NCI-H1694 (cell line): Measurements from ENCODE around the gene MMRN2.

Experiments
- DNase-seq: peaks from one replicate; lab custom pipeline; 2025; lab: John Stamatoyannopoulos, UW

MMRN2 gene

GRCh38 chr10:86969421-86970041 is 12.1 kb upstream of the MMRN2 start:
- no peak for DNase-seq

GRCh38 chr10:86968994-86969355 is 11.6 kb upstream of the MMRN2 start:
- DNase-seq: no peak

- peak; percentile 61 for DNase-seq
Observed at GRCh38 chr10:86968271-86968993, 11.0 kb upstream of the MMRN2 start, which contains the start of gene ADIRF. Gene ADIRF (plus strand): TSS chr10:86968482. CDS start chr10:86968545, 63 bp downstream.

- DNase-seq: no peak
Observed at GRCh38 chr10:86967481-86967941, 10.1 kb upstream of the MMRN2 start.

GRCh38 chr10:86965986-86966654 is 8.7 kb upstream of the MMRN2 start:
- no peak for DNase-seq

GRCh38 chr10:86964847-86965190 is 7.4 kb upstream of the MMRN2 start:
- no peak for DNase-seq

- DNase-seq: no peak
Observed at GRCh38 chr10:86964061-86964846, 6.8 kb upstream of the MMRN2 start.

- no peak for DNase-seq
Observed at GRCh38 chr10:86963341-86963919, 6.0 kb upstream of the MMRN2 start.

- no peak for DNase-seq
Observed at GRCh38 chr10:86962981-86963310, 5.5 kb upstream of the MMRN2 start.

GRCh38 chr10:86962136-86962980 is 4.9 kb upstream of the MMRN2 start:
- no peak for DNase-seq

- DNase-seq: no peak
Observed at GRCh38 chr10:86961481-86962091, 4.2 kb upstream of the MMRN2 start.

- no peak for DNase-seq
Observed at GRCh38 chr10:86960863-86961434, 3.5 kb upstream of the MMRN2 start.

GRCh38 chr10:86960003-86960862 is 2.8 kb upstream of the MMRN2 start:
- DNase-seq: no peak

- DNase-seq: no peak
Observed at GRCh38 chr10:86959737-86960002, 2.3 kb upstream of the MMRN2 start.

GRCh38 chr10:86958901-86959736 is 1.7 kb upstream of the MMRN2 start:
- no peak for DNase-seq

GRCh38 chr10:86958116-86958900 is 893 bp upstream of the MMRN2 start, which contains the start of gene SNCG:
Gene SNCG (plus strand): TSS chr10:86958599. CDS start chr10:86958698, 99 bp downstream.
- DNase-seq: no peak

GRCh38 chr10:86956848-86957448 is 467 bp downstream of the MMRN2 start:
- no peak for DNase-seq
